GM12892 (cell line): ENCODE data around the gene EARS2.

Experiments used
- POLR2A ChIP-seq: IDR thresholded peaks from 2 replicates; pipeline ENCODE4 v1.6.1; 2011; ENCODE audit warnings: low read depth, low read length, control low read depth
- POLR2AphosphoS5 ChIP-seq: IDR thresholded peaks from 2 replicates; pipeline ENCODE4 v1.6.1; 2011; ENCODE audit warnings: low read depth, low read length, control low read depth
- TAF1 ChIP-seq: IDR thresholded peaks from 2 replicates; pipeline ENCODE4 v1.6.1; 2011; ENCODE audit warnings: low read depth, mild to moderate bottlenecking, control low read depth, low read length, borderline replicate concordance

GRCh38 chr16:23502466-23502865 is 54.7 kb downstream of the EARS2 start:
- TF ChIP-seq POLR2A (no peak), TAF1 (no peak), POLR2AphosphoS5 (no peak)
